ENCODE data around the gene TPCN1.

GRCh38 chr12:113284751-113285150 lies 63.5 kb downstream of the TPCN1 start:
- TF ChIP-seq, protein P1, sequence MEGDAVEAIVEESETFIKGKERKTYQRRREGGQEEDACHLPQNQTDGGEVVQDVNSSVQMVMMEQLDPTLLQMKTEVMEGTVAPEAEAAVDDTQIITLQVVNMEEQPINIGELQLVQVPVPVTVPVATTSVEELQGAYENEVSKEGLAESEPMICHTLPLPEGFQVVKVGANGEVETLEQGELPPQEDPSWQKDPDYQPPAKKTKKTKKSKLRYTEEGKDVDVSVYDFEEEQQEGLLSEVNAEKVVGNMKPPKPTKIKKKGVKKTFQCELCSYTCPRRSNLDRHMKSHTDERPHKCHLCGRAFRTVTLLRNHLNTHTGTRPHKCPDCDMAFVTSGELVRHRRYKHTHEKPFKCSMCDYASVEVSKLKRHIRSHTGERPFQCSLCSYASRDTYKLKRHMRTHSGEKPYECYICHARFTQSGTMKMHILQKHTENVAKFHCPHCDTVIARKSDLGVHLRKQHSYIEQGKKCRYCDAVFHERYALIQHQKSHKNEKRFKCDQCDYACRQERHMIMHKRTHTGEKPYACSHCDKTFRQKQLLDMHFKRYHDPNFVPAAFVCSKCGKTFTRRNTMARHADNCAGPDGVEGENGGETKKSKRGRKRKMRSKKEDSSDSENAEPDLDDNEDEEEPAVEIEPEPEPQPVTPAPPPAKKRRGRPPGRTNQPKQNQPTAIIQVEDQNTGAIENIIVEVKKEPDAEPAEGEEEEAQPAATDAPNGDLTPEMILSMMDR (IDR thresholded peaks at IDR 0.05) = no peak
- TF ChIP-seq POLR2AphosphoS5 (IDR thresholded peaks at IDR 0.05) (no peak), POLR2A (IDR thresholded peaks at IDR 0.05) (no peak)

Data from breast epithelium (tissue), 3 donors.